ENCODE measurements around the gene HMOX1.
A peak's percentile ranks its signal among the peaks of the same experiment; 100 is the strongest.
"Not testable (repeated sequence)": the region's sequence is repeated elsewhere in the genome, so short reads cannot be mapped to it uniquely, and the experiment has no call there.

HMOX1 gene

GRCh38 chr22:35380013-35380412 lies 883 bp upstream of the HMOX1 start:
- no peak for DNase-seq (ENCODE audit: low read depth)

GRCh38 chr22:35381424-35382009 lies 621 bp downstream of the HMOX1 start:
- no peak for DNase-seq (ENCODE audit: low read depth)

- DNase-seq (ENCODE audit: low read depth) = no peak
Measured at GRCh38 chr22:35383679-35384071, 2.8 kb downstream of the HMOX1 start.

- DNase-seq (ENCODE audit: low read depth) = no peak
Measured at GRCh38 chr22:35384527-35384926, 3.6 kb downstream of the HMOX1 start.

- DNase-seq (ENCODE audit: low read depth) = no peak
Measured at GRCh38 chr22:35384975-35385588, 4.2 kb downstream of the HMOX1 start.

GRCh38 chr22:35386670-35387288 lies 5.9 kb downstream of the HMOX1 start:
- DNase-seq (ENCODE audit: low read depth) = no peak

- DNase-seq (ENCODE audit: low read depth) = no peak
Measured at GRCh38 chr22:35390933-35391332, 10.0 kb downstream of the HMOX1 start.

- DNase-seq (ENCODE audit: low read depth) = no peak
Measured at GRCh38 chr22:35392357-35392756, 11.5 kb downstream of the HMOX1 start.

- no peak for DNase-seq (ENCODE audit: low read depth)
Measured at GRCh38 chr22:35393116-35394010, 12.5 kb downstream of the HMOX1 start.

GRCh38 chr22:35394011-35394312 lies 13.1 kb downstream of the HMOX1 start:
- DNase-seq (ENCODE audit: low read depth) = no peak

GRCh38 chr22:35394810-35395563 lies 14.1 kb downstream of the HMOX1 start:
- no peak for DNase-seq (ENCODE audit: low read depth)

- not testable (repeated sequence) for DNase-seq (ENCODE audit: low read depth)
Measured at GRCh38 chr22:35396622-35397021, 15.7 kb downstream of the HMOX1 start.

- DNase-seq (ENCODE audit: low read depth) = no peak
Measured at GRCh38 chr22:35397095-35397904, 16.4 kb downstream of the HMOX1 start.

- DNase-seq (ENCODE audit: low read depth) = no peak
Measured at GRCh38 chr22:35398591-35398973, 17.7 kb downstream of the HMOX1 start.

- no peak for DNase-seq (ENCODE audit: low read depth)
Measured at GRCh38 chr22:35399114-35399677, 18.3 kb downstream of the HMOX1 start.

- DNase-seq (ENCODE audit: low read depth) = peak; percentile 96
Measured at GRCh38 chr22:35399678-35400500, 19.0 kb downstream of the HMOX1 start, which contains the start of gene MCM5. Gene MCM5, plus strand, starts transcription at chr22:35400140. Its CDS starts 299 bp downstream, at chr22:35400439.

- no peak for DNase-seq (ENCODE audit: low read depth)
Measured at GRCh38 chr22:35400501-35400790, 19.6 kb downstream of the HMOX1 start.

- DNase-seq (ENCODE audit: low read depth) = no peak
Measured at GRCh38 chr22:35401863-35402262, 21.0 kb downstream of the HMOX1 start.

GRCh38 chr22:35403356-35403755 lies 22.5 kb downstream of the HMOX1 start:
- no peak for DNase-seq (ENCODE audit: low read depth)

- DNase-seq (ENCODE audit: low read depth) = no peak
Measured at GRCh38 chr22:35404176-35404575, 23.3 kb downstream of the HMOX1 start.
